Activated B cell treated with CpG ODN at 0.5 μM for 24 hours (primary cell): ENCODE data around the gene CBLB. TPM values are rescaled to one million over a fixed set of nuclear protein-coding genes. Genes with fewer than 3 reads are reported as not detected.

ENCODE experiments used
- ATAC-seq: fragments of 200-7000 bp; cut with Tn5 transposase; one replicate; pipeline ENCODE4 v1.10.0; 2021; ENCODE audit warnings: low read depth, mild to moderate bottlenecking, moderate library complexity
- CTCF ChIA-PET: fragments of 350-600 bp; sonication (Branson Sonifier 250); formaldehyde crosslinking; loops from one replicate; lab custom pipeline; 2021; ENCODE audit warnings: antibody characterized with exemption; lab: Charles Lee
- POLR2A ChIA-PET: fragments of 350-600 bp; sonication (Branson Sonifier 250); formaldehyde crosslinking; loops from one replicate; lab custom pipeline; 2021; ENCODE audit warnings: antibody characterized with exemption; lab: Charles Lee
- DNase-seq: peaks from one replicate; pipeline ENCODE4 v3.0.0; 2022
- H3K27ac Mint-ChIP-seq: one replicate; pipeline ENCODE4 v1.8.0; 2020; ENCODE audit warnings: mixed read lengths
- H3K27me3 Mint-ChIP-seq: one replicate; pipeline ENCODE4 v1.8.0; 2021; ENCODE audit warnings: mixed read lengths
- H3K36me3 Mint-ChIP-seq: one replicate; pipeline ENCODE4 v1.8.0; 2021; ENCODE audit warnings: low read depth, mixed read lengths
- H3K4me1 Mint-ChIP-seq: one replicate; pipeline ENCODE4 v1.8.0; 2021; ENCODE audit warnings: mixed read lengths
- H3K4me3 Mint-ChIP-seq: one replicate; pipeline ENCODE4 v1.8.0; 2020; ENCODE audit warnings: mild to moderate bottlenecking, mixed read lengths
- H3K9me3 Mint-ChIP-seq: one replicate; pipeline ENCODE4 v1.8.0; 2020; ENCODE audit warnings: mixed read lengths
- CTCF ChIP-seq: fragments of 200-600 bp; IDR thresholded peaks from one replicate; pipeline ENCODE4 v1.8.0; 2022; ENCODE audit warnings: antibody characterized with exemption, mild to moderate bottlenecking
- intact Hi-C: fragments of 100-400 bp; cut with micrococcal nuclease; formaldehyde crosslinking; loops from one replicate; pipeline ENCODE4 v1.15.1; 2024
- total RNA-seq: library from RNA; stranded (reverse); gene quantifications from 2 replicates; pipeline ENCODE4 v1.2.3, GENCODE V29; 2022

The CBLB gene
- total RNA-seq, 1 donor from 2014 or later = 78.1 TPM

- Mint-ChIP-seq H3K36me3 (no peaks in the 10 kb centered on the region), H3K27me3 (no peaks in the 10 kb centered on the region), H3K9me3 (no peaks in the 10 kb centered on the region), H3K27ac (no peak overlapping the region), H3K4me3 (no peak overlapping the region), H3K4me1 (peaks cover 11% of the 10 kb centered on the region)
- TF ChIP-seq CTCF = no peak
- intact Hi-C loops = no loop called here
- CTCF ChIA-PET = no interaction called here
- no peak for ATAC-seq
- DNase-seq = no peak
- POLR2A ChIA-PET = no interaction called here
Measured at GRCh38 chr3:105904678-105905284, 36.0 kb upstream of the CBLB start.

- DNase-seq (no peak), ATAC-seq (no peak)
- H3K4me1 Mint-ChIP-seq = peaks cover 11% of the 10 kb centered on the region
- intact Hi-C loops = no loop called here
- TF ChIP-seq CTCF = no peak
- no peaks in the 10 kb centered on the region for H3K9me3 Mint-ChIP-seq
- CTCF ChIA-PET = no interaction called here
- H3K4me3 Mint-ChIP-seq = no peak overlapping the region
- H3K36me3 Mint-ChIP-seq = no peaks in the 10 kb centered on the region
- no peaks in the 10 kb centered on the region for H3K27me3 Mint-ChIP-seq
- no peak overlapping the region for H3K27ac Mint-ChIP-seq
- POLR2A ChIA-PET = no interaction called here
Measured at GRCh38 chr3:105904251-105904650, 35.4 kb upstream of the CBLB start.

GRCh38 chr3:105899516-105899915, 30.7 kb upstream of the CBLB start:
- no peaks in the 10 kb centered on the region for H3K4me1 Mint-ChIP-seq
- DNase-seq (no peak), ATAC-seq (no peak)
- CTCF ChIA-PET = no interaction called here
- no peaks in the 10 kb centered on the region for H3K9me3 Mint-ChIP-seq
- no peak for TF ChIP-seq CTCF
- H3K27me3 Mint-ChIP-seq = no peaks in the 10 kb centered on the region
- POLR2A ChIA-PET = no interaction called here
- intact Hi-C loops = no loop called here
- no peak overlapping the region for H3K4me3 Mint-ChIP-seq
- no peak overlapping the region for H3K27ac Mint-ChIP-seq
- no peaks in the 10 kb centered on the region for H3K36me3 Mint-ChIP-seq

GRCh38 chr3:105891101-105891500, 22.3 kb upstream of the CBLB start:
- CTCF ChIA-PET = no interaction called here
- no peak overlapping the region for H3K4me3 Mint-ChIP-seq

More at GRCh38 chr3:105891101-105891500, 22.3 kb upstream of the CBLB start:
- Mint-ChIP-seq H3K9me3 (no peaks in the 10 kb centered on the region), H3K27ac (no peak overlapping the region), H3K4me1 (peaks cover 2% of the 10 kb centered on the region), H3K36me3 (no peaks in the 10 kb centered on the region), H3K27me3 (peaks cover 3% of the 10 kb centered on the region)
- POLR2A ChIA-PET = no interaction called here
- DNase-seq (no peak), ATAC-seq (no peak)
- intact Hi-C loops = no loop called here
- TF ChIP-seq CTCF = no peak
